K562 (cell line): ENCODE data around the gene ATRN. TPM values are rescaled to one million over a fixed set of nuclear protein-coding genes. Genes with fewer than 3 reads are reported as not detected.

Source experiments
- CEBPB ChIP-seq: fragments of 450-650 bp; IDR thresholded peaks from 2 replicates; pipeline ENCODE4 v1.6.1; 2016; ENCODE audit warnings: missing genetic modification characterization, missing compliant biosample characterization
- CEBPG ChIP-seq, 3 experiments: fragments of 200-800 bp in 1 of 3; sonication (Bioruptor generic) in 1 of 3; sonication (generic) in 1 of 3; formaldehyde crosslinking in 1 of 3; IDR thresholded peaks in 2 of 3; conservative IDR thresholded peaks in 1 of 3; 2 replicates each; pipeline versions ENCODE4 v1.6.1 to v1.8.0; 2016 to 2022; ENCODE audit warnings: missing compliant biosample characterization in 2 of 3, missing genetic modification characterization in 2 of 3, mild to moderate bottlenecking in 1 of 3, missing genetic modification reagents in 1 of 3
- HCFC1 ChIP-seq: IDR thresholded peaks from 2 replicates; pipeline ENCODE4 v1.6.1; 2012; ENCODE audit warnings: low read depth, low read length, improper control_type of control experiment
- NFIC ChIP-seq: fragments of 450-650 bp; IDR thresholded peaks from 2 replicates; pipeline ENCODE4 v1.6.1; 2017; ENCODE audit warnings: mild to moderate bottlenecking, inconsistent platforms
- TCFL5 ChIP-seq: fragments of 250-450 bp; sonication (Bioruptor Pico); conservative IDR thresholded peaks from 2 replicates; pipeline ENCODE4 v1.6.1; 2021; ENCODE audit warnings: mild to moderate bottlenecking, moderate library complexity, matching md5 sums
- ZNF197 ChIP-seq: fragments of 200-800 bp; sonication (Bioruptor generic); IDR thresholded peaks from 2 replicates; pipeline ENCODE4 v1.6.1; 2016; ENCODE audit warnings: low read depth, missing genetic modification characterization, missing compliant biosample characterization
- ZNF717 ChIP-seq: fragments of 250-450 bp; sonication (Bioruptor Pico); IDR thresholded peaks from 2 replicates; pipeline ENCODE4 v1.5.0; 2021
- polyA plus RNA-seq, 8 experiments: library from polyadenylated mRNA; depleted of rRNA in 4 of 8; stranded (reverse) in 5 of 8; unstranded in 3 of 8; fragments of >200 nt; fragmentation: Nextera tagmentation in 2 of 8; fragmentation: Illumina TruSeq in 1 of 8; extraction: Ambion mirVana in 2 of 8; extraction: Trizol in 1 of 8; gene quantifications; 2 replicates each; pipeline versions ENCODE4 v1.2.1 to v1.2.3, GENCODE V29; 2011 to 2014; ENCODE audit warnings: inconsistent platforms in 1 of 8, missing spikeins in 1 of 8
- total RNA-seq, 7 experiments: library from RNA; depleted of rRNA in 6 of 7; stranded (reverse); fragments of >200 nt in 6 of 7; fragmentation: Illumina TruSeq in 2 of 7; extraction: Trizol in 2 of 7; gene quantifications; 2 replicates each; pipeline versions ENCODE4 v1.2.1 to v1.2.3, GENCODE V29; 2011 to 2021; ENCODE audit warnings: low replicate concordance in 1 of 7
- TF ChIP-seq, protein P1 (sequence below): sonication (generic); formaldehyde crosslinking; IDR thresholded peaks from 2 replicates; pipeline ENCODE4 v1.8.0; 2023; ENCODE audit warnings: missing genetic modification reagents, mild to moderate bottlenecking, borderline replicate concordance
- TF ChIP-seq, protein P2 (sequence below): sonication (generic); formaldehyde crosslinking; IDR thresholded peaks from 2 replicates; pipeline ENCODE4 v1.8.0; 2022; ENCODE audit warnings: mild to moderate bottlenecking, missing genetic modification reagents
- TF ChIP-seq, protein P3 (sequence below): fragments of 450-650 bp; IDR thresholded peaks from 2 replicates; pipeline ENCODE4 v1.6.1; 2017; ENCODE audit warnings: mild to moderate bottlenecking, moderate library complexity
- TF ChIP-seq, protein P4 (sequence below), 2 experiments: fragments of 450-650 bp; formaldehyde crosslinking in 1 of 2; IDR thresholded peaks; 2 replicates each; pipeline versions ENCODE4 v1.4.0 to v1.6.1; 2014 to 2020; ENCODE audit warnings: mild to moderate bottlenecking in 2 of 2, borderline replicate concordance in 1 of 2, low read depth in 1 of 2

Gene ATRN
- total and polyA plus RNA-seq, 9 of the 15 experiments (the other 6 are each of a cell fraction or from before 2014, with no cell fraction given), result 0.69 to 16.5 (median 7.6) TPM

DNA sequence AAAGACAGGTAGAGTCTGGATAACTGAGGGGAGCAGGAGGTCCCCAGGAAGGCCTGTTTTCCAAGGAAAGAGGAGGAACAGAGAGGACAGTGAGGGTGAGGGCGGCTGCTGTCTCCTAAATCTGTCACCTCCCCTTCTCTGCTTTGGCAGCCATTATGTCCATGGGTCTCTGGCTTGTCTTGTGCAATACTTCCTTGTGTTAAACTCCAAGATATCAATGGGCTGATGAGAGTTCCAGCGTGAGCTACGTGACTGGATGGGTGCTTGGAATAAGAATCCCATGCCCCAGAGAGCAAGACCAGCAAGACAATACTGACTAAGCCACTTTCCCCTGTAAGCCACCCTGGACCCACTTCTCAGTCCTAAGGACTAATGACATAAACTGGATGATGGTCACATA lies 37.1 kb upstream of the ATRN start (continued):
- TF ChIP-seq, protein P1, sequence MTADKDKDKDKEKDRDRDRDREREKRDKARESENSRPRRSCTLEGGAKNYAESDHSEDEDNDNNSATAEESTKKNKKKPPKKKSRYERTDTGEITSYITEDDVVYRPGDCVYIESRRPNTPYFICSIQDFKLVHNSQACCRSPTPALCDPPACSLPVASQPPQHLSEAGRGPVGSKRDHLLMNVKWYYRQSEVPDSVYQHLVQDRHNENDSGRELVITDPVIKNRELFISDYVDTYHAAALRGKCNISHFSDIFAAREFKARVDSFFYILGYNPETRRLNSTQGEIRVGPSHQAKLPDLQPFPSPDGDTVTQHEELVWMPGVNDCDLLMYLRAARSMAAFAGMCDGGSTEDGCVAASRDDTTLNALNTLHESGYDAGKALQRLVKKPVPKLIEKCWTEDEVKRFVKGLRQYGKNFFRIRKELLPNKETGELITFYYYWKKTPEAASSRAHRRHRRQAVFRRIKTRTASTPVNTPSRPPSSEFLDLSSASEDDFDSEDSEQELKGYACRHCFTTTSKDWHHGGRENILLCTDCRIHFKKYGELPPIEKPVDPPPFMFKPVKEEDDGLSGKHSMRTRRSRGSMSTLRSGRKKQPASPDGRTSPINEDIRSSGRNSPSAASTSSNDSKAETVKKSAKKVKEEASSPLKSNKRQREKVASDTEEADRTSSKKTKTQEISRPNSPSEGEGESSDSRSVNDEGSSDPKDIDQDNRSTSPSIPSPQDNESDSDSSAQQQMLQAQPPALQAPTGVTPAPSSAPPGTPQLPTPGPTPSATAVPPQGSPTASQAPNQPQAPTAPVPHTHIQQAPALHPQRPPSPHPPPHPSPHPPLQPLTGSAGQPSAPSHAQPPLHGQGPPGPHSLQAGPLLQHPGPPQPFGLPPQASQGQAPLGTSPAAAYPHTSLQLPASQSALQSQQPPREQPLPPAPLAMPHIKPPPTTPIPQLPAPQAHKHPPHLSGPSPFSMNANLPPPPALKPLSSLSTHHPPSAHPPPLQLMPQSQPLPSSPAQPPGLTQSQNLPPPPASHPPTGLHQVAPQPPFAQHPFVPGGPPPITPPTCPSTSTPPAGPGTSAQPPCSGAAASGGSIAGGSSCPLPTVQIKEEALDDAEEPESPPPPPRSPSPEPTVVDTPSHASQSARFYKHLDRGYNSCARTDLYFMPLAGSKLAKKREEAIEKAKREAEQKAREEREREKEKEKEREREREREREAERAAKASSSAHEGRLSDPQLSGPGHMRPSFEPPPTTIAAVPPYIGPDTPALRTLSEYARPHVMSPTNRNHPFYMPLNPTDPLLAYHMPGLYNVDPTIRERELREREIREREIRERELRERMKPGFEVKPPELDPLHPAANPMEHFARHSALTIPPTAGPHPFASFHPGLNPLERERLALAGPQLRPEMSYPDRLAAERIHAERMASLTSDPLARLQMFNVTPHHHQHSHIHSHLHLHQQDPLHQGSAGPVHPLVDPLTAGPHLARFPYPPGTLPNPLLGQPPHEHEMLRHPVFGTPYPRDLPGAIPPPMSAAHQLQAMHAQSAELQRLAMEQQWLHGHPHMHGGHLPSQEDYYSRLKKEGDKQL, result no peak
- TF ChIP-seq, protein P2, sequence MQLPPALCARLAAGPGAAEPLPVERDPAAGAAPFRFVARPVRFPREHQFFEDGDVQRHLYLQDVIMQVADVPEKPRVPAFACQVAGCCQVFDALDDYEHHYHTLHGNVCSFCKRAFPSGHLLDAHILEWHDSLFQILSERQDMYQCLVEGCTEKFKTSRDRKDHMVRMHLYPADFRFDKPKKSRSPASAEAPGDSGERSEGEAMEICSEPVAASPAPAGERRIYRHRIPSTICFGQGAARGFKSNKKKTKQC (CRISPR knock-in tag), result no peak
- TF ChIP-seq ZNF197 (no peak), TCFL5 (CRISPR knock-in tag) (no peak), CEBPB (tag) (peak; percentile 76), HCFC1 (no peak), ZNF717 (CRISPR knock-in tag) (no peak), NFIC (no peak), CEBPG (CRISPR knock-in tag; IDR thresholded peaks at IDR 0.05) (peak; percentile 50; the same call in 1 of the 2 replicates), CEBPG (tag; conservative IDR thresholded peaks at IDR 0.05 in 1 of 2, IDR thresholded peaks at IDR 0.05 in 1 of 2) (no peak; a peak in 1 of 4 replicates)
- TF ChIP-seq, protein P3, sequence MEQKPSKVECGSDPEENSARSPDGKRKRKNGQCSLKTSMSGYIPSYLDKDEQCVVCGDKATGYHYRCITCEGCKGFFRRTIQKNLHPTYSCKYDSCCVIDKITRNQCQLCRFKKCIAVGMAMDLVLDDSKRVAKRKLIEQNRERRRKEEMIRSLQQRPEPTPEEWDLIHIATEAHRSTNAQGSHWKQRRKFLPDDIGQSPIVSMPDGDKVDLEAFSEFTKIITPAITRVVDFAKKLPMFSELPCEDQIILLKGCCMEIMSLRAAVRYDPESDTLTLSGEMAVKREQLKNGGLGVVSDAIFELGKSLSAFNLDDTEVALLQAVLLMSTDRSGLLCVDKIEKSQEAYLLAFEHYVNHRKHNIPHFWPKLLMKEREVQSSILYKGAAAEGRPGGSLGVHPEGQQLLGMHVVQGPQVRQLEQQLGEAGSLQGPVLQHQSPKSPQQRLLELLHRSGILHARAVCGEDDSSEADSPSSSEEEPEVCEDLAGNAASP, result no peak
- TF ChIP-seq, protein P4, sequence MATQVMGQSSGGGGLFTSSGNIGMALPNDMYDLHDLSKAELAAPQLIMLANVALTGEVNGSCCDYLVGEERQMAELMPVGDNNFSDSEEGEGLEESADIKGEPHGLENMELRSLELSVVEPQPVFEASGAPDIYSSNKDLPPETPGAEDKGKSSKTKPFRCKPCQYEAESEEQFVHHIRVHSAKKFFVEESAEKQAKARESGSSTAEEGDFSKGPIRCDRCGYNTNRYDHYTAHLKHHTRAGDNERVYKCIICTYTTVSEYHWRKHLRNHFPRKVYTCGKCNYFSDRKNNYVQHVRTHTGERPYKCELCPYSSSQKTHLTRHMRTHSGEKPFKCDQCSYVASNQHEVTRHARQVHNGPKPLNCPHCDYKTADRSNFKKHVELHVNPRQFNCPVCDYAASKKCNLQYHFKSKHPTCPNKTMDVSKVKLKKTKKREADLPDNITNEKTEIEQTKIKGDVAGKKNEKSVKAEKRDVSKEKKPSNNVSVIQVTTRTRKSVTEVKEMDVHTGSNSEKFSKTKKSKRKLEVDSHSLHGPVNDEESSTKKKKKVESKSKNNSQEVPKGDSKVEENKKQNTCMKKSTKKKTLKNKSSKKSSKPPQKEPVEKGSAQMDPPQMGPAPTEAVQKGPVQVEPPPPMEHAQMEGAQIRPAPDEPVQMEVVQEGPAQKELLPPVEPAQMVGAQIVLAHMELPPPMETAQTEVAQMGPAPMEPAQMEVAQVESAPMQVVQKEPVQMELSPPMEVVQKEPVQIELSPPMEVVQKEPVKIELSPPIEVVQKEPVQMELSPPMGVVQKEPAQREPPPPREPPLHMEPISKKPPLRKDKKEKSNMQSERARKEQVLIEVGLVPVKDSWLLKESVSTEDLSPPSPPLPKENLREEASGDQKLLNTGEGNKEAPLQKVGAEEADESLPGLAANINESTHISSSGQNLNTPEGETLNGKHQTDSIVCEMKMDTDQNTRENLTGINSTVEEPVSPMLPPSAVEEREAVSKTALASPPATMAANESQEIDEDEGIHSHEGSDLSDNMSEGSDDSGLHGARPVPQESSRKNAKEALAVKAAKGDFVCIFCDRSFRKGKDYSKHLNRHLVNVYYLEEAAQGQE (IDR thresholded peaks at IDR 0.05; ENCODE audit: borderline replicate concordance), result no peak
- TF ChIP-seq, protein P4 (CRISPR knock-in tag; IDR thresholded peaks at IDR 0.05; ENCODE audit: low read depth), result no peak
